H9 (cell line): ENCODE results near the gene FRYL. TPM values are rescaled to one million over a fixed set of nuclear protein-coding genes. Genes with fewer than 3 reads are reported as not detected.
A peak's percentile ranks its signal among the peaks of the same experiment; 100 is the strongest.

ENCODE experiments used
- DNase-seq: peaks from one replicate; pipeline ENCODE4 v3.0.0-alpha.2; 2017
- H2AFZ ChIP-seq: one replicate; pipeline ENCODE4 v1.6.1; 2013; ENCODE audit warnings: mild to moderate bottlenecking, low read length, control low read depth, moderate library complexity
- H2AK5ac ChIP-seq: 2 replicates; pipeline ENCODE4 v1.6.1; 2013; ENCODE audit warnings: low read length, control low read depth, mixed read lengths; ENCODE audit not compliant: insufficient read length
- H2BK120ac ChIP-seq: one replicate; pipeline ENCODE4 v1.6.1; 2013; ENCODE audit warnings: low read depth, mild to moderate bottlenecking, low read length, control low read depth, inconsistent platforms; ENCODE audit not compliant: poor library complexity, severe bottlenecking
- H2BK12ac ChIP-seq: 2 replicates; pipeline ENCODE4 v1.6.1; 2013; ENCODE audit warnings: low read length, control low read depth, mixed read lengths, low read depth; ENCODE audit not compliant: insufficient read length
- H2BK15ac ChIP-seq: 2 replicates; pipeline ENCODE4 v1.6.1; 2013; ENCODE audit warnings: low read depth, low read length, control low read depth
- H2BK20ac ChIP-seq: one replicate; pipeline ENCODE4 v1.6.1; 2013; ENCODE audit warnings: low read depth, mild to moderate bottlenecking, low read length, control low read depth, inconsistent platforms; ENCODE audit not compliant: poor library complexity, severe bottlenecking
- H2BK5ac ChIP-seq: 2 replicates; pipeline ENCODE4 v1.6.1; 2013; ENCODE audit warnings: low read length, control low read depth, mixed read lengths; ENCODE audit not compliant: insufficient read length
- H3K14ac ChIP-seq: 2 replicates; pipeline ENCODE4 v1.6.1; 2013; ENCODE audit warnings: low read length, control low read depth; ENCODE audit not compliant: insufficient read depth
- H3K18ac ChIP-seq: 2 replicates; pipeline ENCODE4 v1.6.1; 2013; ENCODE audit warnings: low read depth, mild to moderate bottlenecking, mixed read lengths, low read length, control low read depth; ENCODE audit not compliant: insufficient read length
- H3K23ac ChIP-seq: 2 replicates; pipeline ENCODE4 v1.6.1; 2013; ENCODE audit warnings: low read length, control low read depth, mixed read lengths, low read depth; ENCODE audit not compliant: insufficient read length
- H3K23me2 ChIP-seq: 2 replicates; pipeline ENCODE4 v1.6.1; 2013; ENCODE audit warnings: low read depth, mild to moderate bottlenecking, mixed read lengths, low read length, control low read depth; ENCODE audit not compliant: insufficient read length, poor library complexity, severe bottlenecking
- H3K27ac ChIP-seq: 2 replicates; pipeline ENCODE4 v1.5.1; 2013; ENCODE audit warnings: low read length, control low read depth, mixed read lengths, low read depth; ENCODE audit not compliant: insufficient read length
- H3K27me3 ChIP-seq: 2 replicates; pipeline ENCODE4 v1.6.1; 2013; ENCODE audit warnings: low read length, control low read depth, inconsistent platforms; ENCODE audit not compliant: insufficient read depth
- H3K4ac ChIP-seq: 2 replicates; pipeline ENCODE4 v1.6.1; 2013; ENCODE audit warnings: low read depth, mild to moderate bottlenecking, control low read depth, inconsistent platforms, low read length, moderate library complexity
- H3K4me1 ChIP-seq: 2 replicates; pipeline ENCODE4 v1.6.1; 2013; ENCODE audit warnings: low read length, control low read depth, inconsistent platforms; ENCODE audit not compliant: insufficient read depth
- H3K4me2 ChIP-seq: 2 replicates; pipeline ENCODE4 v1.6.1; 2013; ENCODE audit warnings: low read length, control low read depth, mixed read lengths; ENCODE audit not compliant: insufficient read length, insufficient read depth
- H3K56ac ChIP-seq: 2 replicates; pipeline ENCODE4 v1.6.1; 2013; ENCODE audit warnings: low read depth, mild to moderate bottlenecking, mixed read lengths, low read length, control low read depth; ENCODE audit not compliant: insufficient read length
- H3K79me1 ChIP-seq: 2 replicates; pipeline ENCODE4 v1.6.1; 2013; ENCODE audit warnings: low read depth, mild to moderate bottlenecking, moderate library complexity, low read length, control low read depth, inconsistent platforms; ENCODE audit not compliant: insufficient read depth, poor library complexity, severe bottlenecking
- H3K79me2 ChIP-seq: 2 replicates; pipeline ENCODE4 v1.6.1; 2013; ENCODE audit warnings: low read length, control low read depth, inconsistent platforms; ENCODE audit not compliant: insufficient read depth
- H3K9ac ChIP-seq: 2 replicates; pipeline ENCODE4 v1.6.1; 2013; ENCODE audit warnings: low read length, control low read depth, mixed read lengths; ENCODE audit not compliant: insufficient read length; ENCODE audit errors: extremely low read depth
- H3K9me3 ChIP-seq: one replicate; pipeline ENCODE4 v1.6.1; 2013; ENCODE audit warnings: low read depth, low read length, inconsistent platforms; ENCODE audit not compliant: control insufficient read depth
- H3T11ph ChIP-seq: one replicate; pipeline ENCODE4 v1.6.1; 2013; ENCODE audit warnings: mild to moderate bottlenecking, low read length, control low read depth, inconsistent platforms
- H4K20me1 ChIP-seq: one replicate; pipeline ENCODE4 v1.6.1; 2013; ENCODE audit not compliant: control insufficient read depth, insufficient read length, insufficient read depth
- H4K5ac ChIP-seq: 2 replicates; pipeline ENCODE4 v1.6.1; 2013; ENCODE audit warnings: low read depth, mild to moderate bottlenecking, mixed read lengths, low read length, control low read depth; ENCODE audit not compliant: insufficient read length
- H4K8ac ChIP-seq: replicated peaks from 2 replicates; pipeline ENCODE4 v1.6.1; 2013; ENCODE audit warnings: low read length, control low read depth, mixed read lengths, low read depth; ENCODE audit not compliant: insufficient read length
- H4K91ac ChIP-seq: 2 replicates; pipeline ENCODE4 v1.6.1; 2013; ENCODE audit warnings: low read depth, mild to moderate bottlenecking, moderate library complexity, mixed read lengths, low read length, control low read depth; ENCODE audit not compliant: insufficient read length
- H3K27ac Mint-ChIP-seq, 3 experiments: 2 replicates in 2 of 3; 3 replicates in 1 of 3; pipeline ENCODE4 v1.8.0; 2020 to 2021; ENCODE audit warnings: mixed read lengths in 3 of 3, mild to moderate bottlenecking in 1 of 3, moderate library complexity in 1 of 3
- H3K27me3 Mint-ChIP-seq: 2 replicates; pipeline ENCODE4 v1.8.0; 2021; ENCODE audit warnings: low read depth, mild to moderate bottlenecking, moderate library complexity, mixed read lengths
- H3K36me3 Mint-ChIP-seq, 3 experiments: 2 replicates in 2 of 3; 3 replicates in 1 of 3; pipeline ENCODE4 v1.8.0; 2020 to 2021; ENCODE audit warnings: low read depth in 3 of 3, mixed read lengths in 3 of 3; ENCODE audit not compliant: insufficient read depth in 1 of 3
- H3K4me1 Mint-ChIP-seq, 2 experiments: 2 replicates each; pipeline ENCODE4 v1.8.0; 2020; ENCODE audit warnings: mixed read lengths in 2 of 2
- H3K4me3 Mint-ChIP-seq, 2 experiments: 2 replicates in 1 of 2; 3 replicates in 1 of 2; pipeline ENCODE4 v1.8.0; 2020 to 2021; ENCODE audit warnings: mild to moderate bottlenecking in 2 of 2, mixed read lengths in 2 of 2, moderate library complexity in 1 of 2
- H3K9me3 Mint-ChIP-seq, 2 experiments: 2 replicates in 1 of 2; 3 replicates in 1 of 2; pipeline ENCODE4 v1.8.0; 2020; ENCODE audit warnings: mild to moderate bottlenecking in 2 of 2, mixed read lengths in 2 of 2, moderate library complexity in 1 of 2
- WGBS: extraction: QIAGEN DNeasy Blood & Tissue Kit; methylation state at CpG from one replicate; pipeline ENCODE4 v1.1.7; 2013; ENCODE audit warnings: missing lambda C conversion rate, low lambda C conversion rate, mixed read lengths; ENCODE audit not compliant: insufficient read length; ENCODE audit errors: extremely low coverage; 5-methylcytosine and 5-hydroxymethylcytosine counted together
- total RNA-seq: library from RNA; stranded (reverse); gene quantifications from 2 replicates; pipeline ENCODE4 v1.2.1, GENCODE V29; 2021
- TF ChIP-seq, protein P1 (sequence below): fragments of 200-600 bp; sonication (generic); conservative IDR thresholded peaks from 3 replicates; pipeline ENCODE4 v1.8.0; 2021; ENCODE audit warnings: antibody characterized with exemption, mild to moderate bottlenecking

FRYL gene
- total RNA-seq, 1 experiment from 2014 or later: 31.5 TPM

DNA sequence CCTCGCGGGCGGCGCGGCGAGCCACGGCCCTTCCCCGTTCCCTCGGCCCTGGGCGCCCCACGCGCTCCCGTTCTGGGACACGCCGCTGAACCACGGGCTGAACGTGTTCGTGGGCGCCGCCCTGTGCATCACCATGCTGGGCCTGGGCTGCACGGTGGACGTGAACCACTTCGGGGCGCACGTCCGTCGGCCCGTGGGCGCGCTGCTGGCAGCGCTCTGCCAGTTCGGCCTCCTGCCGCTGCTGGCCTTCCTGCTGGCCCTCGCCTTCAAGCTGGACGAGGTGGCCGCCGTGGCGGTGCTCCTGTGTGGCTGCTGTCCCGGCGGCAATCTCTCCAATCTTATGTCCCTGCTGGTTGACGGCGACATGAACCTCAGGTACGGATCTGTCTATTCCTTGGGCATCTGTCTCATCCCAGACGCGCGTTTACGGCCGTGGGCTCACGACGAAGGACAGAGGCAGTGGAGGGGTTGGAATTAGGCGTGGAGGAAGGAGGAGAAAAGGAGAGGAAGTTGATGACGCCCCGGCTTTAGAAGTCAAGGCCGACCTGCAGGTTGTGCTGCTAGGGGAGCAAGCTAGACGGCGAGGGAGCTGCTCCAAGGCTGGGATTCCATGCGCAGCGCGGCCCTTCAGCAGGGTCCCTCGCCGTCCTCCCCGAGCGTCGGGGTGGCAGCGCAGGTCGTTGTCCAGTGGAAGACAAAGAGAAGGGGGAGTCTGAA lies 296.1 kb downstream of the FRYL start:
- Histone ChIP-seq H2BK20ac (no peak overlapping the region), H2BK12ac (no peak overlapping the region), H3K4me1 (no peaks in the 10 kb centered on the region), H3K9ac (no peak overlapping the region), H3K4ac (no peak overlapping the region), H3K23me2 (peaks cover 4% of the 10 kb centered on the region), H3K4me2 (peak overlapping the region; percentile 21), H3K9me3 (no peaks in the 10 kb centered on the region), H3K23ac (no peak overlapping the region), H4K91ac (no peak overlapping the region), H3K27ac (no peak overlapping the region), H4K20me1 (no peaks in the 10 kb centered on the region), H3K79me2 (no peaks in the 10 kb centered on the region), H2BK15ac (no peak overlapping the region), H3K14ac (peak overlapping the region; percentile 54; the same call in 1 of the 2 replicates), H2AK5ac (no peak overlapping the region), H3K18ac (no peak overlapping the region), H2BK120ac (no peak overlapping the region), H3T11ph (no peak overlapping the region), H3K79me1 (no peaks in the 10 kb centered on the region), H4K5ac (no peak overlapping the region), H2AFZ (no peak overlapping the region), H3K56ac (no peak overlapping the region), H2BK5ac (no peak overlapping the region), H4K8ac (no peak overlapping the region), H3K27me3 (peaks cover 25% of the 10 kb centered on the region; the same call in 1 of the 2 replicates)
- Mint-ChIP-seq H3K9me3 (no peaks in the 10 kb centered on the region; a peak in 1 of 5 replicates), H3K27me3 (peaks cover 73% of the 10 kb centered on the region), H3K4me1 (peaks cover 20 to 22% of the 10 kb centered on the region in 2 experiments), H3K27ac (no peak overlapping the region; a peak in 1 of 7 replicates), H3K36me3 (no peaks in the 10 kb centered on the region; a peak in 2 of 7 replicates), H3K4me3 (peak overlapping the region; percentile 54 to 76)
- DNase-seq: peak; percentile 45
- WGBS: no CpG with 5 or more reads among the region's 66 CpGs
- TF ChIP-seq, protein P1, sequence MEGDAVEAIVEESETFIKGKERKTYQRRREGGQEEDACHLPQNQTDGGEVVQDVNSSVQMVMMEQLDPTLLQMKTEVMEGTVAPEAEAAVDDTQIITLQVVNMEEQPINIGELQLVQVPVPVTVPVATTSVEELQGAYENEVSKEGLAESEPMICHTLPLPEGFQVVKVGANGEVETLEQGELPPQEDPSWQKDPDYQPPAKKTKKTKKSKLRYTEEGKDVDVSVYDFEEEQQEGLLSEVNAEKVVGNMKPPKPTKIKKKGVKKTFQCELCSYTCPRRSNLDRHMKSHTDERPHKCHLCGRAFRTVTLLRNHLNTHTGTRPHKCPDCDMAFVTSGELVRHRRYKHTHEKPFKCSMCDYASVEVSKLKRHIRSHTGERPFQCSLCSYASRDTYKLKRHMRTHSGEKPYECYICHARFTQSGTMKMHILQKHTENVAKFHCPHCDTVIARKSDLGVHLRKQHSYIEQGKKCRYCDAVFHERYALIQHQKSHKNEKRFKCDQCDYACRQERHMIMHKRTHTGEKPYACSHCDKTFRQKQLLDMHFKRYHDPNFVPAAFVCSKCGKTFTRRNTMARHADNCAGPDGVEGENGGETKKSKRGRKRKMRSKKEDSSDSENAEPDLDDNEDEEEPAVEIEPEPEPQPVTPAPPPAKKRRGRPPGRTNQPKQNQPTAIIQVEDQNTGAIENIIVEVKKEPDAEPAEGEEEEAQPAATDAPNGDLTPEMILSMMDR: no peak
